Activated T-cell treated with anti-CD3 and anti-CD28 coated beads for 24 hours (primary cell): Measurements from ENCODE around the gene IFNLR1.

Experiments used
- DNase-seq: peaks from one replicate; pipeline ENCODE4 v3.0.0-alpha.2; 2020; ENCODE audit warnings: low read depth

IFNLR1 gene

GRCh38 chr1:24119859-24120756 is 67.0 kb downstream of the IFNLR1 start:
- DNase-seq = no peak

GRCh38 chr1:24119489-24119858 is 67.6 kb downstream of the IFNLR1 start:
- DNase-seq = no peak

GRCh38 chr1:24118410-24119242 is 68.5 kb downstream of the IFNLR1 start:
- no peak for DNase-seq

GRCh38 chr1:24117722-24118409 is 69.2 kb downstream of the IFNLR1 start:
- no peak for DNase-seq

- DNase-seq = no peak
These were observed 70.0 kb downstream of the IFNLR1 start for GRCh38 chr1:24117132-24117531.

GRCh38 chr1:24114753-24115152 is 72.3 kb downstream of the IFNLR1 start:
- no peak for DNase-seq

GRCh38 chr1:24113641-24114033 is 73.5 kb downstream of the IFNLR1 start:
- no peak for DNase-seq

GRCh38 chr1:24111996-24112779 is 74.9 kb downstream of the IFNLR1 start, which contains the start of gene MYOM3:
Gene MYOM3, minus strand, starts transcription at chr1:24112135. Its CDS starts 3,499 bp downstream, at chr1:24108636.
- DNase-seq = peak; percentile 38

GRCh38 chr1:24111262-24111995 is 75.7 kb downstream of the IFNLR1 start:
- no peak for DNase-seq

- no peak for DNase-seq
These were observed 76.3 kb downstream of the IFNLR1 start for GRCh38 chr1:24110642-24111261.

- no peak for DNase-seq
These were observed 77.2 kb downstream of the IFNLR1 start for GRCh38 chr1:24109686-24110475.

GRCh38 chr1:24109166-24109483 is 78.0 kb downstream of the IFNLR1 start:
- no peak for DNase-seq

- no peak for DNase-seq
These were observed 78.5 kb downstream of the IFNLR1 start for GRCh38 chr1:24108334-24109165.

GRCh38 chr1:24107462-24108138 is 79.5 kb downstream of the IFNLR1 start:
- no peak for DNase-seq

GRCh38 chr1:24105368-24106160 is 81.5 kb downstream of the IFNLR1 start:
- DNase-seq = no peak

- no peak for DNase-seq
These were observed 82.2 kb downstream of the IFNLR1 start for GRCh38 chr1:24104854-24105253.
